Esophagus muscularis mucosa (tissue), 4 donors: ENCODE results near the gene DAAM1. TPM values are rescaled to one million over a fixed set of nuclear protein-coding genes. Genes with fewer than 3 reads are reported as not detected.

Source experiments
- DNase-seq: peaks from one replicate; pipeline ENCODE4 v3.0.0-alpha.2; 2017; ENCODE audit errors: extremely low spot score
- H3K27ac ChIP-seq, 4 donors: fragments of 200-600 bp; sonication (generic); replicated peaks in 1 of 4; 1 replicate in 3 of 4; 2 replicates in 1 of 4; pipeline ENCODE4 v1.5.1; 2016 to 2019; ENCODE audit warnings: mild to moderate bottlenecking in 1 of 4
- H3K27me3 ChIP-seq, 4 donors: fragments of 200-600 bp; sonication (generic); one replicate each; pipeline versions ENCODE4 v1.5.1 to v1.6.0; 2016 to 2019
- H3K36me3 ChIP-seq, 4 donors: fragments of 200-600 bp; sonication (generic); one replicate each; pipeline ENCODE4 v1.5.1; 2016 to 2019
- H3K4me1 ChIP-seq, 4 donors: fragments of 200-600 bp; sonication (generic); one replicate each; pipeline ENCODE4 v1.5.1; 2016 to 2019
- H3K4me3 ChIP-seq, 4 donors: fragments of 200-600 bp; sonication (generic); 1 replicate in 2 of 4; 2 replicates in 2 of 4; pipeline ENCODE4 v1.5.1; 2016 to 2019; ENCODE audit warnings: mild to moderate bottlenecking in 4 of 4, moderate library complexity in 1 of 4
- H3K9me3 ChIP-seq, 4 donors: fragments of 200-600 bp; sonication (generic); 1 replicate in 3 of 4; 2 replicates in 1 of 4; pipeline ENCODE4 v1.5.1; 2016 to 2019
- EP300 ChIP-seq: sonication (generic); formaldehyde crosslinking; IDR thresholded peaks from one replicate; pipeline ENCODE4 v1.6.1; 2017; ENCODE audit warnings: antibody characterized with exemption
- POLR2A ChIP-seq: fragments of 450-650 bp; IDR thresholded peaks from one replicate; pipeline ENCODE4 v1.6.1; 2017; ENCODE audit warnings: antibody characterized with exemption, moderate library complexity, mild to moderate bottlenecking, low read depth
- POLR2AphosphoS5 ChIP-seq, 2 donors: sonication (generic); formaldehyde crosslinking; IDR thresholded peaks; one replicate each; pipeline ENCODE4 v1.6.1; 2017; ENCODE audit warnings: antibody characterized with exemption in 2 of 2
- WGBS: methylation state at CpG from one replicate; pipeline ENCODE4 v1.1.5; 2018; 5-methylcytosine and 5-hydroxymethylcytosine counted together
- intact Hi-C: fragments of 100-400 bp; cut with DNase I; formaldehyde crosslinking; loops from one replicate; pipeline ENCODE4 v1.15.1; 2023
- total RNA-seq, 4 donors: library from RNA; depleted of rRNA; stranded (reverse); fragments of >200 nt; gene quantifications; one replicate each; pipeline versions ENCODE4 v1.1.0 to v1.2.1, GENCODE V29; 2016
- TF ChIP-seq, protein P1 (sequence below), 3 experiments: fragments of 200-600 bp in 2 of 3; fragments of 450-650 bp in 1 of 3; sonication (generic) in 2 of 3; IDR thresholded peaks; one replicate each; pipeline ENCODE4 v1.5.1; 2017 to 2019; ENCODE audit warnings: antibody characterized with exemption in 3 of 3, mild to moderate bottlenecking in 2 of 3, moderate library complexity in 1 of 3

Gene DAAM1
- total RNA-seq, 4 donors from 2014 or later, result 64.3 to 110 (median 72.5) TPM

DNA sequence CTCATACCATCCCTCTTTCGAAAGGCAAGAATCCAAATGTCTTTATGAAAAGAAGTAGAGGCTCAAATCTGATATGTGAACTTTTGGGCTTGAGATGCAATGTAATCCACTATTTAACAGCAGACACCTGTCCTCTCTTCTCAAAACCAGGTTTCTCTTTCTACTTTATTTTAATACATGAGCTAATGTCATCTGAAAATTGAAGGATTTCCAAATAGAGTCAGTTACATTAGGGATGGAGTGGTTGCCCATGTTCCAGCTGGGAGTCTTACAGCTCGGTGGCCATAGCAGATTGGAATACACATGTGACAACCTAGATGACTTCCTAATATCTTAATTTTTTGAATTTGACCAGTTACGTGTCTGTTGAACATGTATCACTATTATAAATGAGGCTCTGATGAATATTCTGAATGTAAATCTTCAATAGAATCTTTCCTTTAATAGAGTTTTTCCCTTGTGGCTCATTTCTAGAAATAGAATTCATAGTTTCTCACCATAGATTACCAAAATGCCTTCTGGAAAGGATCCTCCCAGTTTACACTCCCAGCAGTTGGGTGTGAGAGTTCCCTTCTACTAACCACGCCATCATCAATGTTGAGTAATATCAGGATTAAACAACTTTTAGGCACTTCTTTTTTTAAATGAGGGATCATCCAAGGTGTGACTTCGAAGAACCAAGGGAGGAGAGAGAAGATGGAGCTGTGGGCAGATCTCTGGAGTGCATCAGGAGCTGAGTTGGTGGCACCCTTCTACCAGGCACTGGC lies 227.6 kb downstream of the DAAM1 start:
- H3K9me3 ChIP-seq, result no peaks in the 10 kb centered on the region
- TF ChIP-seq, protein P1, sequence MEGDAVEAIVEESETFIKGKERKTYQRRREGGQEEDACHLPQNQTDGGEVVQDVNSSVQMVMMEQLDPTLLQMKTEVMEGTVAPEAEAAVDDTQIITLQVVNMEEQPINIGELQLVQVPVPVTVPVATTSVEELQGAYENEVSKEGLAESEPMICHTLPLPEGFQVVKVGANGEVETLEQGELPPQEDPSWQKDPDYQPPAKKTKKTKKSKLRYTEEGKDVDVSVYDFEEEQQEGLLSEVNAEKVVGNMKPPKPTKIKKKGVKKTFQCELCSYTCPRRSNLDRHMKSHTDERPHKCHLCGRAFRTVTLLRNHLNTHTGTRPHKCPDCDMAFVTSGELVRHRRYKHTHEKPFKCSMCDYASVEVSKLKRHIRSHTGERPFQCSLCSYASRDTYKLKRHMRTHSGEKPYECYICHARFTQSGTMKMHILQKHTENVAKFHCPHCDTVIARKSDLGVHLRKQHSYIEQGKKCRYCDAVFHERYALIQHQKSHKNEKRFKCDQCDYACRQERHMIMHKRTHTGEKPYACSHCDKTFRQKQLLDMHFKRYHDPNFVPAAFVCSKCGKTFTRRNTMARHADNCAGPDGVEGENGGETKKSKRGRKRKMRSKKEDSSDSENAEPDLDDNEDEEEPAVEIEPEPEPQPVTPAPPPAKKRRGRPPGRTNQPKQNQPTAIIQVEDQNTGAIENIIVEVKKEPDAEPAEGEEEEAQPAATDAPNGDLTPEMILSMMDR (IDR thresholded peaks at IDR 0.05), result no peak
- TF ChIP-seq POLR2A (no peak), POLR2AphosphoS5 (IDR thresholded peaks at IDR 0.05) (no peak), EP300 (no peak)
- 91% methylated on average over 5 of the region's 5 CpGs for WGBS
- H3K27me3 ChIP-seq, result no peaks in the 10 kb centered on the region
- DNase-seq, result no peak
- H3K4me1 ChIP-seq, result peaks cover 7 to 15% (median 12%) of the 10 kb centered on the region in 4 donors
- H3K4me3 ChIP-seq, result no peak overlapping the region
- no peak overlapping the region for H3K27ac ChIP-seq
- no peaks in the 10 kb centered on the region for H3K36me3 ChIP-seq
- intact Hi-C loops, result no loop called here

DNA sequence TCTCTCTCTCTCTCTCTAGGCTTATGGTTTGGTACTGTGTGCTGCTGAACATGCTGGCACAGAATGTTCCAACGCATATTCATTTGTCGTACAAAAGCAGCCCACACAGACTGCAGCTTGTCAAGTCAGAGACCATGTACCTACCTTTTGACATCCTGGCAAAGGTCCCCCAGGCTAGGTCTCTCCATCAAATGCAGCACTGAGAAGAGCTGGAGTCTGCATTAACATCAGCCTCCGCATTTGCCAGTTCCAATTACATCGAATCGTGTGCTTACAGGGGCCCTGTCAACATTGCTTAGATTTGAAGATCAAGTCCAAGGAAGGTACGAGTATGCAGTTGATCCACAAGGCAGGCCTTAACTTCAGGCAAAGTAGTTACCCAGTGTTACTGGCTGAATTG lies 228.8 kb downstream of the DAAM1 start:
- peak overlapping the region in 1 of 4 donors; percentile 26 for H3K27ac ChIP-seq
- H3K4me1 ChIP-seq, result peaks cover 7 to 19% (median 17%) of the 10 kb centered on the region in 4 donors

DNA sequence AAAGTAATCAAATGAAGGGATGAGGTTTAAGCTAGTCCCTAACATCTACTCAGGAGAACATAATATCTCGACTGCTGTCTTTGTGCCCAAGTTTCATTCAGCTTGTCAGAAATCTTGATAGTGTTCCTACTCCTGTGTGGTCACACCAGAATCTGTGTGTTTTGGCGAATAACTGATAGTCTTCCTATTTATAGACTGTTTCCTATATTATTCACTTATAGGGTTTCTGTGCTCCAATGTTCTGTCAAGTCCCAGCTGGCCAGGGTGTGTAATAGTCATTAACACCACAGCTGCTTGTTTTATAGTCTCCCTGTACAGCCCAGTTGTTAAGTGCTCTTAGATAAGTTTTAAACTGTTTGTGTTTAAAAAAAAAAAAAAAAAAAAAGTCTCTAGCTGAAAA lies 230.8 kb downstream of the DAAM1 start:
- no peaks in the 10 kb centered on the region for H3K9me3 ChIP-seq
- H3K36me3 ChIP-seq, result no peaks in the 10 kb centered on the region
- TF ChIP-seq, protein P1 (IDR thresholded peaks at IDR 0.05), result no peak
- TF ChIP-seq POLR2AphosphoS5 (IDR thresholded peaks at IDR 0.05), result no peak
- no peak for DNase-seq
- peaks cover 7 to 29% (median 26%) of the 10 kb centered on the region in 4 donors for H3K4me1 ChIP-seq
- intact Hi-C loops, result no loop called here
- WGBS, result 28% methylated on average over 2 of the region's 2 CpGs
- peak overlapping the region in 3 of 4 donors; percentile 25 to 57 (median 32) for H3K27ac ChIP-seq
- H3K4me3 ChIP-seq, result no peak overlapping the region
- H3K27me3 ChIP-seq, result no peaks in the 10 kb centered on the region

More for the DNA sequence above, 228.8 kb downstream of the DAAM1 start:
- no peak overlapping the region for H3K4me3 ChIP-seq
- H3K27me3 ChIP-seq, result no peaks in the 10 kb centered on the region
- 92% methylated on average over 5 of the region's 6 CpGs for WGBS
- H3K9me3 ChIP-seq, result no peaks in the 10 kb centered on the region
- H3K36me3 ChIP-seq, result no peaks in the 10 kb centered on the region
- TF ChIP-seq, protein P1 (IDR thresholded peaks at IDR 0.05), result no peak
- TF ChIP-seq EP300, result no peak
- TF ChIP-seq POLR2A, result no peak
- TF ChIP-seq POLR2AphosphoS5 (IDR thresholded peaks at IDR 0.05), result no peak
- no peak for DNase-seq
- intact Hi-C loops, result no loop called here
